ENCODE data around the gene GALNT18. TPM values are rescaled to one million over a fixed set of nuclear protein-coding genes. Genes with fewer than 3 reads are reported as not detected.

The GALNT18 gene
- total RNA-seq, result 1 to 10 TPM; 5.3 to 7.3 TPM

DNA sequence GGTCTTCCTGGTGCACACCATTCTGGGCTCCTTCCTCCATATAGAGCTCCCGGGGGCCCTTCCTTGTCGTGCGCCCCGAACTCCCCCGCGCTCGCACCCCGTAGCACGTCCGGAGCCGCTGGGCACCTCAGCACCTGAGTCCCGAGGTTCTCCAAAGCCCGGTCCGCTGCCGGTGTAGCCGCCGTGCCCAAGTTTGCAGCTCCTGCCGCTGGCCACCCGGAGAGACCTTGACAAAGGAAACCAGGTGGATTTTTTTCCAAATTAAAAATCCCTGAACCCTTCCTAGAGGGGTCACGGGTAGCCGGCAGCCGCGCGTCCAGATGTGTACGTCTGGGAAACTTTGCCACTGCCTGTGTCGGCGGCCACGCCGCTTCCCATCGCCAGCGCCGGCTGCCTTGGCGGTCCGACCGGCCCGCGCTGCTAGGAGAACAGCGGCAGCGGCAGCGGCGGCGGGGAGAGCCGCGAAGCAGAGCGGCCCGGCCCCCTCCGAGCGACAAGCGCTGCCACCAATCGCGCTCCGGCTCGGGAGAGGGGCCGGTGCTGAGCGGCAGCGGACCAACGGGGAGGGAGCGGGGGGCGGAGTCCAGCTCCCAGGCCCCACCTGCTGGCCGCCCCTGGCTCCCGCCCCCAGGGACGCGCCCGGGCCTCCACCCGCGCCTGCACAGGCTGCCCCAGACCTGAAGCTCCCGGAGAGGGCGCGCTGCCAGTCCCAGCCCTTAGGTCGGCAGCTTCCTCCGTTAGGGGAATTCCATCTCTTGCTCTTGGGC lies at the start of gene GALNT18:
Gene GALNT18, minus strand, starts transcription at position 433 of the 767 bp plus-strand sequence.
- WGBS, 2 donors, result 0% methylated on average over 14 to 67 of the region's 71 CpGs
- H3K27ac ChIP-seq, result peak within 1 kb of the TSS in 3 of 4 donors; percentile 55 to 78 (median 70)
- DNase-seq (peak; percentile 92 to 94 (median 93)), ATAC-seq (peak; percentile 94)
- peaks cover 26% of the 10 kb centered on the region for H3K4me1 ChIP-seq
- peak within 1 kb of the TSS; percentile 19 to 43 for H3K4me3 ChIP-seq
- no peaks in the 10 kb centered on the region for H3K27me3 ChIP-seq
- intact Hi-C loops (cut with DNase I), result no loop called here
- TF ChIP-seq, protein P1, sequence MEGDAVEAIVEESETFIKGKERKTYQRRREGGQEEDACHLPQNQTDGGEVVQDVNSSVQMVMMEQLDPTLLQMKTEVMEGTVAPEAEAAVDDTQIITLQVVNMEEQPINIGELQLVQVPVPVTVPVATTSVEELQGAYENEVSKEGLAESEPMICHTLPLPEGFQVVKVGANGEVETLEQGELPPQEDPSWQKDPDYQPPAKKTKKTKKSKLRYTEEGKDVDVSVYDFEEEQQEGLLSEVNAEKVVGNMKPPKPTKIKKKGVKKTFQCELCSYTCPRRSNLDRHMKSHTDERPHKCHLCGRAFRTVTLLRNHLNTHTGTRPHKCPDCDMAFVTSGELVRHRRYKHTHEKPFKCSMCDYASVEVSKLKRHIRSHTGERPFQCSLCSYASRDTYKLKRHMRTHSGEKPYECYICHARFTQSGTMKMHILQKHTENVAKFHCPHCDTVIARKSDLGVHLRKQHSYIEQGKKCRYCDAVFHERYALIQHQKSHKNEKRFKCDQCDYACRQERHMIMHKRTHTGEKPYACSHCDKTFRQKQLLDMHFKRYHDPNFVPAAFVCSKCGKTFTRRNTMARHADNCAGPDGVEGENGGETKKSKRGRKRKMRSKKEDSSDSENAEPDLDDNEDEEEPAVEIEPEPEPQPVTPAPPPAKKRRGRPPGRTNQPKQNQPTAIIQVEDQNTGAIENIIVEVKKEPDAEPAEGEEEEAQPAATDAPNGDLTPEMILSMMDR (IDR thresholded peaks at IDR 0.05), result peak; percentile 37 to 81 (median 55)
- peak; percentile 52 to 74 (median 73) for TF ChIP-seq POLR2A (IDR thresholded peaks at IDR 0.05)
- no peaks in the 10 kb centered on the region for H3K36me3 ChIP-seq (replicated peaks in 1 of 2; ENCODE audit: insufficient read depth in 1 of 2, low read depth in 2 of 2)
- no peaks in the 10 kb centered on the region for H3K9me3 ChIP-seq

DNA sequence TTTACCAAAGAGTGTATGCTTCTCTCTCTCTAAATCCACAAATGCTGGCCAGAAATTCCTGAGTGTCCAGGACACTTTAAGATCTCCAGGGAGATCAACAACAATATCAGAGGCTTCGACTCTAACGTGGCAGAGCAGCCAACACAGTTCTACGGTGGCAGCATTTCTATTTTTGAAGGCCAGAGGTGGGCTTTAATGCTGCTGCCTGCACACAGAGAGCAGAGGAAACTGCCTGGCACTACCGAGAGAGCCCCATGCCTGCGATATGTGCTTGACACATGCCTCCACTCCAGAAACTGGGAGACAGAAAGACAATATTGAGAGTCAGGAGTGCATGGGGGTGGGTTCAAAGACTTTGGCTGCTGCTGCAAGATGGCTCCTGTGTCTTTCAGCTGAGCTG lies 48.8 kb upstream of the GALNT18 start:
- H3K4me3 ChIP-seq, result no peak overlapping the region
- 55 to 59% methylated on average over 5 of the region's 5 CpGs for WGBS, 2 donors
- H3K9me3 ChIP-seq, result no peaks in the 10 kb centered on the region
- H3K36me3 ChIP-seq (replicated peaks in 1 of 2; ENCODE audit: insufficient read depth in 1 of 2, low read depth in 2 of 2), result no peaks in the 10 kb centered on the region
- intact Hi-C loops (cut with DNase I), result no loop called here
- no peaks in the 10 kb centered on the region for H3K27me3 ChIP-seq
- DNase-seq, result no peak
- H3K4me1 ChIP-seq, result no peaks in the 10 kb centered on the region
- no peak overlapping the region for H3K27ac ChIP-seq
- ATAC-seq, result no peak
- no peak for TF ChIP-seq POLR2A (IDR thresholded peaks at IDR 0.05)
- TF ChIP-seq, protein P1 (IDR thresholded peaks at IDR 0.05), result no peak

DNA sequence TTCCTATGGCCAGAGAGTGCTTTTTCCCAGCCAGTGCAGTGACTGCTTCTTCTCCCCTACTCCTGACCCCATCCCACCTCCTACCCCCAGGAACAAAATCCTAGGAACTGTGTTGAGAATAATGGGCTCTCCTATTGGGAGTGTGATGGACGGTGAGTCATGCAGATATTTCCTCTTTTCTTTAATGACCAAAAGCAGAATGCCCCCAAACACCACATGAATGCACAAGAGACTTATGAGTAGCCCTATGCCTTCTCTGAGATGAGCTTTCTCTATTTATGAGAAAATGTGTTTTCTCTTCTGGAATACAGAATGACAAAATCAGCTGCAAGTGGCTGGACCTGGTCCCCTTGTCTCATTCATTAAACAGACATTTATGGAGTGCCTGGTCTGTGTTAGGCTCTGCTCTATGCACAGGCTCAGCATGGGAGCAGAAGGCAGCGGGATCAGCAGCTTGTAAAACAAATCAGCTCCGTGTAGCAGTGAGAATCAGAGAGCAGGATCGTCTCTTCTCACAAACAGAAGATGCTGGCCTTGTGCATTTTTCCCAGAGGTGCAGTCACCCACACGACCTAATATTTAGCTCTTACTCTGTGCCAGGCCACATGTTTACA lies 47.5 kb upstream of the GALNT18 start:
- Histone ChIP-seq H3K4me1 (no peaks in the 10 kb centered on the region), H3K27ac (no peak overlapping the region), H3K36me3 (replicated peaks in 1 of 2; ENCODE audit: insufficient read depth in 1 of 2, low read depth in 2 of 2) (no peaks in the 10 kb centered on the region), H3K27me3 (no peaks in the 10 kb centered on the region), H3K4me3 (no peak overlapping the region), H3K9me3 (no peaks in the 10 kb centered on the region)
- WGBS, 2 donors, result 33 to 44% methylated on average over 5 of the region's 5 CpGs
- TF ChIP-seq POLR2A (IDR thresholded peaks at IDR 0.05), result no peak
- TF ChIP-seq, protein P1 (IDR thresholded peaks at IDR 0.05), result no peak
- ATAC-seq (no peak), DNase-seq (no peak)
- intact Hi-C loops (cut with DNase I), result no loop called here

DNA sequence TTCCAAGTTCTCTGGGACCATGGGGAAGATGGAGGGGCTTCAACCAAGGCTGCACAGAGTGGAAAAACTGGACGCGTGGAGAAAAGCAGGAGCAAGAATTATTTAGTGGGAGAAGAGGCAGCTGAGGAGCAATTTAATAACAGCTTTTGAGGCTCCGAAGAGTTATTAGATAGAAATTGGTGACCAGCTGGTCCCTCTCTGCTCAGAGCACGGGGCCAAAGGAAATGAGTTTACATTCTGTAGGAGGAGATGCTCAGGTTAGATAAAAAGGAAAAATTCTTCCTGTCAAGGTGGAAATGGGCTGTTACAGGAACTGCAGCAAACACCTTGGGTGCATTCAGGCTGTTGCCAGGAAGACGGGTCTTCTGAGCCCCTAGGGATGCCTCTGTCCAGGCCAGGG lies 47.0 kb upstream of the GALNT18 start:
- intact Hi-C loops (cut with DNase I), result no loop called here
- no peaks in the 10 kb centered on the region for H3K27me3 ChIP-seq
- DNase-seq (no peak), ATAC-seq (no peak)
- H3K27ac ChIP-seq, result no peak overlapping the region
- H3K36me3 ChIP-seq (replicated peaks in 1 of 2; ENCODE audit: insufficient read depth in 1 of 2, low read depth in 2 of 2), result no peaks in the 10 kb centered on the region
- WGBS, 2 donors, result 60 to 68% methylated on average over 5 of the region's 5 CpGs
- no peaks in the 10 kb centered on the region for H3K4me1 ChIP-seq
- TF ChIP-seq, protein P1 (IDR thresholded peaks at IDR 0.05), result no peak
- no peak for TF ChIP-seq POLR2A (IDR thresholded peaks at IDR 0.05)
- H3K9me3 ChIP-seq, result no peaks in the 10 kb centered on the region
- H3K4me3 ChIP-seq, result no peak overlapping the region

Data from body of pancreas (tissue), 4 donors.